Measurements from ENCODE around the gene ABHD18.

- TF ChIP-seq CTCF (IDR thresholded peaks at IDR 0.05), result no peak
- no peak for TF ChIP-seq EP300 (IDR thresholded peaks at IDR 0.05)
- no peak for TF ChIP-seq POLR2AphosphoS5 (IDR thresholded peaks at IDR 0.05)
Measured at GRCh38 chr4:128076464-128076863, 111.3 kb downstream of the ABHD18 start.

All from stomach (tissue), 4 donors.